Ascending aorta (tissue), 2 donors: ENCODE results near the gene OR2T6. TPM values are rescaled to one million over a fixed set of nuclear protein-coding genes. Genes with fewer than 3 reads are reported as not detected.

Source experiments
- DNase-seq, 2 donors: peaks; one replicate each; pipeline ENCODE4 v3.0.0-alpha.2; 2019; ENCODE audit warnings: low spot score in 2 of 2
- H3K27ac ChIP-seq, 2 donors: fragments of 200-600 bp; sonication (generic); one replicate each; pipeline ENCODE4 v1.5.1; 2016 to 2017; ENCODE audit warnings: mild to moderate bottlenecking in 1 of 2
- H3K27me3 ChIP-seq: fragments of 200-600 bp; sonication (generic); one replicate; pipeline ENCODE4 v1.5.1; 2017
- H3K36me3 ChIP-seq, 2 donors: fragments of 200-600 bp; sonication (generic); one replicate each; pipeline ENCODE4 v1.5.1; 2016
- H3K4me1 ChIP-seq, 2 donors: fragments of 200-600 bp; sonication (generic); one replicate each; pipeline ENCODE4 v1.5.1; 2016 to 2017; ENCODE audit warnings: mild to moderate bottlenecking in 1 of 2
- H3K4me3 ChIP-seq, 2 donors: fragments of 200-600 bp; sonication (generic); one replicate each; pipeline ENCODE4 v1.5.1; 2016 to 2017; ENCODE audit warnings: mild to moderate bottlenecking in 1 of 2
- H3K9me3 ChIP-seq, 2 donors: fragments of 200-600 bp; sonication (generic); one replicate each; pipeline ENCODE4 v1.5.1; 2016
- intact Hi-C: fragments of 100-400 bp; cut with DNase I; formaldehyde crosslinking; loops from one replicate; pipeline ENCODE4 v1.15.1; 2023
- total RNA-seq: library from RNA; depleted of rRNA; stranded (reverse); fragments of >200 nt; gene quantifications from one replicate; pipeline ENCODE4 v1.1.0, GENCODE V29; 2016
- TF ChIP-seq, protein P1 (sequence below), 3 experiments: fragments of 200-600 bp in 2 of 3; fragments of 450-650 bp in 1 of 3; sonication (generic) in 2 of 3; IDR thresholded peaks; one replicate each; pipeline ENCODE4 v1.5.1; 2016 to 2019; ENCODE audit warnings: antibody characterized with exemption in 3 of 3, mild to moderate bottlenecking in 1 of 3, moderate library complexity in 1 of 3

The OR2T6 gene, protein sequence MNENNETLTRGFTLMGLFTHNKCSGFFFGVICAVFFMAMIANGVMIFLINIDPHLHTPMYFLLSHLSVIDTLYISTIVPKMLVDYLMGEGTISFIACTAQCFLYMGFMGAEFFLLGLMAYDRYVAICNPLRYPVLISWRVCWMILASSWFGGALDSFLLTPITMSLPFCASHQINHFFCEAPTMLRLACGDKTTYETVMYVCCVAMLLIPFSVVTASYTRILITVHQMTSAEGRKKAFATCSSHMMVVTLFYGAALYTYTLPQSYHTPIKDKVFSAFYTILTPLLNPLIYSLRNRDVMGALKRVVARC
- not detected for total RNA-seq

DNA sequence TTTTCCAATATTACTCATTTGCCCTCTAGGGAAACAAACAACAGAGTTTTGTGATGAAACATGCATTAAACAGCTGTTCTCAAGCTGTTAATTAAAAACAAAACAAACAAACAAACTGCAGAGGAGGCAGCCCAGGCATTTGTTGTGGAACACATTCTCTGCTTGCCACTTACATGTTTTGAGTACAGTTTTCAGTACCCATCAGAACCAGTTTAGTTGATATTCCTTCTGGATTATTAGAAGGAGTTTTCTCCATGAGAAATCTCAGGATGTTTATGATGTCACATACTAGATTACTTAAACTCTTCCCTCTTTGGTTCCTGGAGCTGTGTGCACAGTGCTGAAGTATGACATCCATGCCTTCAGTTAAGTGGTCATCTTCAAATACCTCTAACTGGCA is at the start of gene OR2T6:
Gene OR2T6, plus strand, starts transcription at position 301 of the 400 bp plus-strand sequence. CDS start 11,863 bp downstream, outside the sequence.
- H3K36me3 ChIP-seq, result no peaks in the 10 kb centered on the region
- intact Hi-C loops, result no loop called here
- no peak for DNase-seq
- TF ChIP-seq, protein P1, sequence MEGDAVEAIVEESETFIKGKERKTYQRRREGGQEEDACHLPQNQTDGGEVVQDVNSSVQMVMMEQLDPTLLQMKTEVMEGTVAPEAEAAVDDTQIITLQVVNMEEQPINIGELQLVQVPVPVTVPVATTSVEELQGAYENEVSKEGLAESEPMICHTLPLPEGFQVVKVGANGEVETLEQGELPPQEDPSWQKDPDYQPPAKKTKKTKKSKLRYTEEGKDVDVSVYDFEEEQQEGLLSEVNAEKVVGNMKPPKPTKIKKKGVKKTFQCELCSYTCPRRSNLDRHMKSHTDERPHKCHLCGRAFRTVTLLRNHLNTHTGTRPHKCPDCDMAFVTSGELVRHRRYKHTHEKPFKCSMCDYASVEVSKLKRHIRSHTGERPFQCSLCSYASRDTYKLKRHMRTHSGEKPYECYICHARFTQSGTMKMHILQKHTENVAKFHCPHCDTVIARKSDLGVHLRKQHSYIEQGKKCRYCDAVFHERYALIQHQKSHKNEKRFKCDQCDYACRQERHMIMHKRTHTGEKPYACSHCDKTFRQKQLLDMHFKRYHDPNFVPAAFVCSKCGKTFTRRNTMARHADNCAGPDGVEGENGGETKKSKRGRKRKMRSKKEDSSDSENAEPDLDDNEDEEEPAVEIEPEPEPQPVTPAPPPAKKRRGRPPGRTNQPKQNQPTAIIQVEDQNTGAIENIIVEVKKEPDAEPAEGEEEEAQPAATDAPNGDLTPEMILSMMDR (IDR thresholded peaks at IDR 0.05), result no peak
- H3K4me1 ChIP-seq, result no peaks in the 10 kb centered on the region
- H3K27me3 ChIP-seq, result no peaks in the 10 kb centered on the region
- H3K27ac ChIP-seq, result no peak within 1 kb of the TSS
- H3K9me3 ChIP-seq, result no peaks in the 10 kb centered on the region
- H3K4me3 ChIP-seq, result no peak within 1 kb of the TSS

DNA sequence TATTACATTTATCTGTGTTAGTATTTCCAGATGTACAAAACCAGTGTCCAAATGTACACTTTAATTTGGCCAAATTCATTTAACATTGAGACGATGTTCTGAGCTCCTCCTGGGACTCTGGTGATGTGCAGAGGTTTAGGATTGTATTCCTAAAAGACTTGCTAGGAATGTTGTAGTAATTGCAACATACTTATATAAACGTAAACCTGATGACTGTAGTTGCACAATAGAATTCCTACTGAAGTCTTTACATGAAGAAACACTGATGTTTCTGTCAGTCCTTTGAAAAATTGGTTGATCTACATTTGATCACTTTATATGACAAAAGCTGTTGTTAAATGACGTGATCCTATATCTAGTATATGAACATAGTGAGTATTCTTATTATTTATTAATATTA is 32.1 kb upstream of the OR2T6 start:
- TF ChIP-seq, protein P1 (IDR thresholded peaks at IDR 0.05), result no peak
- no peaks in the 10 kb centered on the region for H3K9me3 ChIP-seq
- H3K27ac ChIP-seq, result no peak overlapping the region
- no peak for DNase-seq
- H3K4me1 ChIP-seq, result no peaks in the 10 kb centered on the region
- intact Hi-C loops, result no loop called here
- no peaks in the 10 kb centered on the region for H3K36me3 ChIP-seq
- H3K27me3 ChIP-seq, result no peaks in the 10 kb centered on the region
- H3K4me3 ChIP-seq, result no peak overlapping the region

DNA sequence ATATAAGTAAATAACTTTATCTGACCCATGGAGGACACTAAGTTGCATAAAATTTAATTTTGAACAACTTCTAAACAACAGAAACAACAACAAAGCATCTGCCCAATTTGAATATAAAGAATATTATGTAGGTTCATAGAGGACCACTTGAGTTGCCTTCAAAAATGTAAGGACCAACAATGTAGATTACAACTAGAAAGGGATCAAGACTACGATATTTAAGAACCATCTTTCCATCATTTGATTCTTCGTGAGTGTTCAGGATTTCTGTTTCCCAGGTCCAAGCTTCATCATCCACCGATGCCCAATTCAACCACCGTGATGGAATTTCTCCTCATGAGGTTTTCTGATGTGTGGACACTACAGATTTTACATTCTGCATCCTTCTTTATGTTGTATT is 27.1 kb upstream of the OR2T6 start, which contains the start of gene OR14C36:
Gene OR14C36, plus strand, starts transcription at position 301 of the 400 bp plus-strand sequence. Its CDS starts 0 bp downstream, at position 301.
- no peak within 1 kb of the TSS for H3K27ac ChIP-seq
- H3K9me3 ChIP-seq, result no peaks in the 10 kb centered on the region
- intact Hi-C loops, result no loop called here
- DNase-seq, result no peak
- TF ChIP-seq, protein P1 (IDR thresholded peaks at IDR 0.05), result no peak
- no peak within 1 kb of the TSS for H3K4me3 ChIP-seq
- no peaks in the 10 kb centered on the region for H3K4me1 ChIP-seq
- no peaks in the 10 kb centered on the region for H3K27me3 ChIP-seq
- H3K36me3 ChIP-seq, result no peaks in the 10 kb centered on the region

DNA sequence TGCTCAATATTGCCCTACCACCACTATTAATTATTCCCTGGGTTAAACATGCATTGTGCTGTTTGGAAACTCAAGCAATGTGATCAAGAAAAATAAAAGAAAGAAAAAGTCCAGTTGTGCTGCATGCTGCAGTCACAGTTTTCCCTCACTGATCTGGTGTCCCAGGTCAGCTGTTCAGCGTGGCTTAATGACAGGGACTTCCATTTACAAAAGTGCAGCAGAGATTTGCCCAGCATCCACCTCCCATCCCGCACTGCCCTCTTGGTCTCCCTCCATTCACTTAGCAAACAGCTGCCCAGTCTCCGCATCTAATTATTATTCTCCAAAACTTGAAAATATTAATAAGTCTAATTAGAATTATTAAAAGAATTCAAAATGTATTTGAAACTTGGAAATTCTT is 16.1 kb upstream of the OR2T6 start:
- no peak for DNase-seq
- TF ChIP-seq, protein P1 (IDR thresholded peaks at IDR 0.05), result no peak
- no peaks in the 10 kb centered on the region for H3K4me1 ChIP-seq
- no peaks in the 10 kb centered on the region for H3K36me3 ChIP-seq
- intact Hi-C loops, result no loop called here
- H3K27me3 ChIP-seq, result no peaks in the 10 kb centered on the region
- no peak overlapping the region for H3K4me3 ChIP-seq
- no peak overlapping the region for H3K27ac ChIP-seq
- H3K9me3 ChIP-seq, result no peaks in the 10 kb centered on the region

DNA sequence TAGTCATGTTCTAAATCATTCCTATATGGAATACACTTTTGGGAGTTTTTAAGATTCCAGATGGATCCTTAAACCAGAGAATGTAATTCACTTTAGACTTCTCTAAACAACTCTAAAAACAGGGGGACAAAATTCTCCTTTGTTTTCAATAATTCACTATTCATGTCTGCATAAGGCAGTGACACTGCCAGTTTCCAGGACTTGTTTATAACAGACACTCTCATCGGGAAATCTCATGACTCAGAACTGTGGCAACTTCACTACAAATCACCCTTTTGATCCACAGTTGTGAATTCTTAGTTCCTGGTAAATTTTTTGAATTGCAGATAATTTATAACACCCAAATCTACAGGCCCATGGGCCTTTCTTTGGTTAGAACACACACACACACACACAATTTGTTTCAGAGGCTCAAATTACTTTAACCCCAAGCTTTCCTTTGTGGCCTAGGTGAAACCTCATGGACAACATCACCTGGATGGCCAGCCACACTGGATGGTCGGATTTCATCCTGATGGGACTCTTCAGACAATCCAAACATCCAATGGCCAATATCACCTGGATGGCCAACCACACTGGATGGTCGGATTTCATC is 14.3 kb upstream of the OR2T6 start, which contains the start of gene OR2T4:
Gene OR2T4, plus strand, starts transcription at position 545 of the 595 bp plus-strand sequence. Its CDS starts 0 bp downstream, at position 545.
- Histone ChIP-seq H3K4me1 (no peaks in the 10 kb centered on the region), H3K27ac (no peak within 1 kb of the TSS), H3K9me3 (peaks cover 0 to 3% of the 10 kb centered on the region in 2 donors), H3K27me3 (no peaks in the 10 kb centered on the region), H3K36me3 (no peaks in the 10 kb centered on the region), H3K4me3 (no peak within 1 kb of the TSS)
- TF ChIP-seq, protein P1 (IDR thresholded peaks at IDR 0.05), result no peak
- no peak for DNase-seq
- intact Hi-C loops, result no loop called here
